ENCODE measurements around the gene COL11A1.
"Not testable (repeated sequence)": the region's sequence is repeated elsewhere in the genome, so short reads cannot be mapped to it uniquely, and the experiment has no call there.

Gene COL11A1

DNA sequence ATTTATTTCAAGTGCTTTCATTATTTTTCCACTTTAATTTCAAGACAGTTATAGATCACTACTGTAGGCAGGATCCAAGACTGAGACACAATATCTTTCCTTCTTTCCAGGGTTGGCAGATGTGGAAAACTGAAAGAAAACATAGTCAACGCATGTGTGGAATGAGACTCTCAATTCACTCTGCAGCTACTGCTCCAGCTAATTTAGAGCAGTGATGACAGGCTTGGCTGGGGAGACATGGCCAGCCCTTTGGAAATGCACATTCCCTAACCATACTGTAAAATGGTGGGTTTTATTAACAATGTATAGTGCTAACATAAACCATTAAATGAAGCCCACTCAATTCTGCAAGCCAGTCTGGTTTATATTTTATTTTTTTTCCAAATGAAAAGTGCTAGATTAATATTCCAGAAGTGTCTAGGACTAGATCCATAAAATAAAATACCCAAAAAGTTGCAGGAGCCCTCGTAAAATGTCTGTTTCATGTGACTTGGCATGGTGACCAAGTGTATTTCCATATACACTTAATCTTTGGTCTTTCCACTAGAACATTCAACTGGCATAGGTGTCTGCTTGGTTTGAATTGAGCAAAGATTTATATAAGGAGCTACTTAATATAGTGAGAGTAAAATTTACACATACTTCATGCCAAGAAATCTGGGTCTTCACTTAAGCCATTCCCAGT, 32.9 kb downstream of the COL11A1 start:
- DNase-seq (ENCODE audit: low spot score) = no peak

DNA sequence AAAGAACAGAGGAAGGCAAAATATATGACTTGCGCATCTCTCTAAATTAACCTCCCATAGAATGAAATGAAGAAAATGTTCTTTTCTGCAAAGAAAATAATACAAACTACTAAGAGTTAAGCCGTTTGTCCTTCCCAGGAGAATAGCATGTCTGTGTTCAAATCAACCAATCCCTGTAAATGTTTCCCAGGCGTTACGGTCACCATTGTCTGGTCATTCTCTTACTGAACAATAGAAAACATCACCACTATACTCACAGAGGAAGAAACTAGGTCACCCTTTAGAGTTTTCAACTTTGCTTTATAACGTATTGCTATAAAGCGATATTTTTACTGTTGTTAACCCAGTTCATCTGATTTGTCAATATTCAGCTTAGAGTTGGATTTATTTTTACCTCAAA, 34.1 kb downstream of the COL11A1 start:
- DNase-seq (ENCODE audit: low spot score) = no peak

DNA sequence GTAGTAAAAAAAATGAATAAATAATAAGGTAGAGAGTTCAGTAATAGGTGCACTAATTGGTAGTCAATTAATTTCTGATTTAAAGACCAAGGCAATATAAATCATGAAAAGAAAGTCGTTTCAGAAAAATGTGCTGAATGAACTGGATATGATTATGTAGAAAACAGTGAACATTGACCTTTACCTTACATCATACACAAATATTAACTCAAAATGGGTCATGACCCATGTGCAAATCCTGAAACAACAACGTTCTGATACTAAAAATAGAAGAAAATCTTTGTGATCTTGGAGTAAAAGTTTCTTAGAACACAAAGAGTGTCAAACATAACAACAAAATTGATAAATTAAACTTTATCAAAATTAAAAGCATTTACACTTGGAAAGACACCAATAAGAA, 39.1 kb downstream of the COL11A1 start:
- no peak for DNase-seq (ENCODE audit: low spot score)

DNA sequence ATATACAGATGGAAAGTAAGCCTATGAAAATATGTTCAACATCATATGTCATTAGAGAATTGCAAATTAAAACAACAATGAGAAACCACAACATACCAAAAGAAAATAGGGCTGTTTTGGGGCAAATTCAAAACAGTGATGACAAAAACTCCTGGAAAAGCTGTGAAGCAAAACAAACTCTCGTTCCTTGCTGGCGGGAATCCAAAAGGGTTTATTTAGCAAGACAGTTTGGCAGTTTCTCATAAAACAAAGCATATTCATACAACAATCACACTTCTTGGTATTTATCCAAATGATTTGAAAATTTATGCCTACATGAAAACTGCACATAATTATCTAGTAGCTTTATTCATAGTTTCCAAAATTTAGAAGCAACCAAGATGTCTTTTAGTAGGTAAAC, 44.4 kb downstream of the COL11A1 start:
- DNase-seq (ENCODE audit: low spot score) = no peak

DNA sequence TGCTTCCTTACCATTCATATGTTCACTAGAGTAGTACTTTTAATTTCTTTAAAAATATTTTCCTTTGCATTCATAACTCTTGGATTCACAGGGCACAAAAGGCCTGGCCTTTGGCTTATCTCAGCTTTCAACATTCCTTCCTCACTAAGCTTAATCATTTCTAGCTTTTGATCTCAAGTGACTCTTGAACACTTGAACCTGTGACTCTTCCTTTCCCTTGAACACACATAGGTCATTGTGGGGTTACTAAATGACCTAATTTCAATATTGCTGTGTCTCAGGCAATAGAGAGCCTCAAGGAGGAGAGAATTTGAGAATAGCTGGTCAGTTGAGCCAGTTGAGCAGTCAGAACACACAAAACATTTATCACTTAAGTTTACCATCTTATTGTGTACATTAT, 49.9 kb downstream of the COL11A1 start:
- no peak for DNase-seq (ENCODE audit: low spot score)

DNA sequence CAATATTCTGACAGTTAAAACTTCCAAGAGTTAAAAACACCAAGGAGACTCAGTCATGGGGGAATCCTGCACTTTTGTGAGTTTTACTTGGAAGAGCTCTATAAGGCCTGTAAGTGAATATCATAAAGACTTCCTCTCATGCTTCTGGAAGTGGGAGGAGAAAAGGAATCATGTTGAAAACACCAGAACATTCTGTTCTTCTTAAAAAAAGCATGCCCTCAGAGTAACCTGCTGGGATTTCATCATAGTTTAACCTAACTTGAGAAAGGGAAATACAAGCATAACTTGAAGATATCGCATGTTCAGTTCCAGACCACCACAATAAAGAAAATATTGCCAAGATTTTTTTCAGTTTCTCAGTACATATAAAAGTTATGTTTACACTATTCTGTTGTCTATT, 51.9 kb downstream of the COL11A1 start:
- no peak for DNase-seq (ENCODE audit: low spot score)

DNA sequence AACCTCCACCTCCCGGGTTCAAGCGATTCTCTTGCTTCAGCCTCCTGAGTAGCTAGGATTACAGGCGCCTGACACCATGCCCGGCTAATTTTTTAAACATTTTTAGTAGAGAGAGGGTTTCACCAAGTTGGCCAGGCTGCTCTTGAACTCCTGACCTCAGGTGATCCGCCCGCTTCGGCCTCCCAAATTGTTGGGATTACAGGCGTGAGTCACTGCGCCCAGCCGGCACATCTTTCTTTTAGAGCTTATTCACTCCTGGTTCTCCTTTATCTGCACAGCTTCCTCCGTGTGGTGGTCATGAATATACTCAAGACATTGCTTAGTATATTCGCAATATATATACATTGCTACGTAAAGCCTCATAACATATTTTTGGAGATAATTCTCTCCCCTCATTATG, 80.2 kb downstream of the COL11A1 start:
- DNase-seq (ENCODE audit: low spot score) = not testable (repeated sequence)

DNA sequence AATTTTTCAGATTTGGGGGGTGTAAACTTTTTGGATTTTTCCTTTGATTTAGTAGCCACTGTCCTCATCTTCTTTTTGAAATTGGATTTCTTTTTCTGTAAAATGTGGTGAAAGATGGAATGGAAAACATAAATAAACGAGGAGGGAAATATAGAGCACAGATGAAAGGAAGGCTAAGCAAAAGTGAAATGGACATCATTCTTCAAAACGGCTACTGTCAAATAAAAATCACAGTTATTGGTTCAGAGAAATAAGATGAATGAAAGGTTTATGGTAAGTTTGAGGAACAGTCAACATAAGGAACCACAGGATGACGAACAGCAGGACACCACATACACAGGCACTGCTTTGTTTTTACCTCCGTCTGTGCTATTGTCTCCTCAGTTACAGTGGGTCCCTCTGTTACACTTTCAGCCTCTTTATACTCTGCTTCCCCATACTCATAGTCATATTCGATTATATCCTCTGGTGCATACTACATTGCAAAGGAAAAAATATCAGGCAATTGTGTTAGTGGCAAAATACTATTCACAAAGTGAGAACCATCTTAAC, 82.4 kb downstream of the COL11A1 start:
- no peak for DNase-seq (ENCODE audit: low spot score)

DNA sequence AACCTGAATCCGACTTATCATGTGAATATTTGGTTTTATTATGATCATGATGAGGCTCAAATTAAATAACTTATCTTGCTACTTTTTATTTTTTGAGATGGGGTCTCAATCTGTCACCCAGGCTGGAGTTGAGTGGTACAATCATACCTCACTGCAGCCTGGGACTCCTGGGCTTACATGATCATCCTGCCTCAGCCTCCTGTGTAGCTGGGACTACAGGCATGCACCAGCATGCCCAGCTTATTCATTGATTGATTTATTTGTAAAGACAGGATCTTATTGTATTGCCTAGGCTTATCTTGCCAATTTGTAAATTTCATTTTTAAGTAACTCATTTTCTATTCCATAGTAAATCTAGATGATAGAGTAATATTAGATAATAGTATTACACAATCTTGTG, 84.3 kb downstream of the COL11A1 start:
- DNase-seq (ENCODE audit: low spot score) = no peak

DNA sequence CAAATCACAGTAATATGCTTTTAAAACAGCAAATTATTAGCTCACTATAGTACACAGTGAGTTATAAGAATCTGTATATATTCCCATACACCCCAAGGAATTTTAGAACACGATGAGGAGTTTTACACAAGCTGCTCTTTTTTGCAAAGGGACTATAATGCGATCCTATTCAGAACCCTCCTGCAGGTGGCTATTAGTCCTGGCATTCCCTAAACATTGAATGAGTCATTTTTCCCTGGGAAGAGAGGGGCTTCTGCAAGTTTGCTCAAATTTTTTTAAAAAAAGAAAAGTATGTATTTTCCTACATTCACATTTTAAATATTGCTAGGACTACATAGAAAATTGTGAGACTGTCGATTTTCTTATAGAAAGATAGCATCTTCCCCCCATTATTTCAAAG, 106.3 kb downstream of the COL11A1 start:
- DNase-seq (ENCODE audit: low spot score) = no peak

DNA sequence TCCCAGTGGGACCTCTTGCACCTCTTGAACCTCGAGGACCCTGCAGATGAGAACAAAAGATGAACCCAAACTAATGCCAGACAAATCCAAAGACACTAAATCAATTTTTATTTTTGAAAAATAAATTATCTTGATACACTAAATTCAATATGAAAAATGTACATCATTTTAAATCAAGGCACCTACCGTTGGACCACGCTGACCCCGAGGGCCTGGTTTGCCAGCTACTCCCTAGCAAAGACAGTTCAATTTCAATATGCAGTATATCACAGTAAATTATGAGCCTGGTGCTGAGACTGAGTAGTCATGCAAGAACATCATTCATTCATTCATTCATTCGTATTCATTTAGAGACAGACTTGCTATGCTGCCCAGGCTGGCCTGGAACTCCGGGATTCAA, 129.4 kb downstream of the COL11A1 start:
- DNase-seq (ENCODE audit: low spot score) = no peak

DNA sequence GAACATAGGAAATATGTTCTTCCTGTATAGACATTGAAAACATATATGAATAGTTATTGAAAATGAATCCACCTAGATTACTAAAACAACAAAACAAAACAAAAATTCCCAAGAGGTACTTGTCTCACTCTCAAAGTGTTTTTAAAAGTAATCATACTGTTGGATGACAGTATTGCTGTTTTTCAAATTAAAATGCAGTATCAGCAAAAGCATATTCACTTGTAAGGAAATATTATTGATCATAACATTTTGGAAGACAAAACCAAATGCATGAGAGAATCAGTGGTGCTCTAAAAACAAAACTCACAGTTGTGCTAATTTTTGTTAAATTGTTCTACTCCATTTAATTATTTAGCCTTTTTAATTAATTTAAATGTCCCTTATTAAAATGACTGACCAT, 131.0 kb downstream of the COL11A1 start:
- no peak for DNase-seq (ENCODE audit: low spot score)

DNA sequence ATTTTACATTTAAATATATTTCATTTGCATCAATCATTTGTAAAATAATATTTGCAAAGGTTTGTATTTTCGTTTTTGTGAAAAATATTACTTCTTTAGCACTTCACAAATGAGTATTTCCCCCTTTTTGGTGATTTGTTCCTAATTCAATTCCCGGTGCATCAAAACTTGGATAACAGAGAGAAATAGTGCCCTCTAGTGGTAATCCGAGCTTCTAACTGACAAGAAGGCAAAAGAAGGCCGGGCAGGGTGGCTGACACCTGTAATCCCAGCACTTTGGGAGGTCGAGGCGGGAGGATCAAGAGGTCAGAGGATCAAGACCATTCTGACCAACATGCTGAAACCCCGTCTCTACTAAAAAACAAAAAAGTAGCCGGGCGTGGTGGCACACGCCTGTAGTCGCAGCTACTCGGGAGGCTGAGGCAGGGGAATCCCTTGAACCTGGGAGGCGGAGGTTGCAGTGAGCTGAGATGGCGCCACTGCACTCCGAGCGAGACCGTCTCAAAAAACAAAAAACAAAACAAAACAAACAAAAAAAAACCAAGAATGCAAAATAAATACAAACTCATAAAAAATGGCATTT, 137.7 kb downstream of the COL11A1 start:
- peak; percentile 46 for DNase-seq (ENCODE audit: low spot score)

DNA sequence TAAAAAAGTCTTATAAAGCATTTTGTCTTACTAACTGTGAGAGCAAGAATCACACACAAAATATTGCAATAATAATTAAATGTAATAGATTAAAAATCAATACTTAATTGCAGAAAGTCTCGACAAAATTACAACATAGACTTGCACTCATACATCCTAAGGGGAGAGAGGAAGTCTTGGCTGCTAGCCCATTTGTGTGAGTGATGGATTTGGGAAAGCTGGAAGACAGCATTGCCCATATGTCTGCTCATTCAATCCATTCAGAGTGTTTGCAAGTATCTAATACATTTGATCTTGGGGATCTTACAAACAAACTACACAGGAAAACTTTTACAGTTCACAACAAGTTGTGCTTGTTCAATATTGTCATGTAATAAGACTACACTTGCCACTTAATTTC, 140.5 kb downstream of the COL11A1 start:
- DNase-seq (ENCODE audit: low spot score) = no peak

DNA sequence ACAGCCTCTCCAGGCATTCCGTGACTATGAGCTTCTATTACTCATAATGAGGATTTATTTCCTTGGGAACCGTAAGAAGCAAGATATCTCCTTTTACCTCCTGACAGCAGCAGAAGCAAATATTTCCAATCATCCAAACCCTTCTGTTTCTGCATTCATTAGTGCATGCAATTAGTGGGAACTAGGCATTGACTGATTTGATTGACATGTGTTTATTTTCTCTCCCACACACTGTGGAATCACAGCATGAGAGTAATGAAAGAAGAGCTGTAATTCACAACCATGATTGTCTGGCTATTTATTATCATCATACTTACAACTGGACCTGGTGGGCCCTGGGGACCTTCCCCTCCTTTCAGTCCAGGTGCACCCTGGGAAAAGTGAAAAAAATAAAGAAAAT, 146.8 kb downstream of the COL11A1 start:
- no peak for DNase-seq (ENCODE audit: low spot score)

DNA sequence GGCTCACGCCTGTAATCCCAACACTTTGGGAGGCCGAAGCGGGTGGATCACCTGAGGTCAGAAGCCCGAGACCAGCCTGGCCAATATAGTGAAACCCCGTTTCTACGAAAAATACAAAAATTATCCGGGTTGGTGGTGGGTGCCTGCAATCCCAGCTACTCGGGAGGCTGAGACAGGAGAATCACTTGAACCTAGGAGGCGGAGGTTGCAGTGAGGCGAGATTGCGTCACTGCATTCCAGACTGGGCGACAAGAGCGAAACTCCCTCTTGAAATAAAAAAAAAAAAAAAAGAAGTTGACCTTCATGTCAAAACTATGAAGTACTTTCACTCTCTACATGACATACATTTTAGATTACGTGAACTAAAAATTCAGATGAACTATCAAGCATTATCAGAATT, 153.7 kb downstream of the COL11A1 start:
- DNase-seq (ENCODE audit: low spot score) = no peak

DNA sequence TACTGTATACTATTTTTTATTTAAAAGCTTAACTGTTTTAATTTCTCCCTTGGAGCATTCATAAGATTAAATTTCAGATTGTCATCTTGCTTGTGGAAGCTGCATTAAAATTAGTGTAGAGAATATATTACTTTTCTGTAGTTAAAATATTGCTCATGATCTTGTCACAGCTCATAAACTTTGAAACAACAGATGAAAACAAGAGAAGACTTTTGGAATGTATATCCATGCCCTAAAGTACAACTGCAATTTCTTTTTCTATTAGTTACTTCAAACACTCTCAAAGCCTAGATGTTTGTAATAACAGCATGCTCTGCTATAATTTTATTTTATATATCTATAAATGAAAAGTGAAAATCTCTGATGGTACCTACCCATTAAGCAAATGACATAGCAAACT, 155.9 kb downstream of the COL11A1 start:
- no peak for DNase-seq (ENCODE audit: low spot score)

DNA sequence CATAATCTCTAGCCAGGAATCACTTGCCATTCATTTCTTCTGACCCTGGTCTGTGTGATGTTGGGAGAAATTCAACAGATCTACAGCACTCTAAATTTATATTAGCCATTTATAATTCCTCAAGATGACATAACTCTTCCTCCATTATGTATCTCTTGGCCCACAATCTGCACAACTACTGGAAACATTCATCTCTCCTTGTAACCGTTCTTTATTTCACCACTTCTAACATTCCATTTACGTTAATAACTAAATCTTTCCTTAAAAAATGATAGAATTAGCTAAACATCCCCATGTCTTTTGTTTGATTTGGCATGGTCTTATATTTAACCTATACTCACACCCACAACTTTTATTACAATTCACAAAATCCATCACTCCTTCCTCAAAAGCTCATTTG, 166.0 kb downstream of the COL11A1 start:
- no peak for DNase-seq (ENCODE audit: low spot score)

DNA sequence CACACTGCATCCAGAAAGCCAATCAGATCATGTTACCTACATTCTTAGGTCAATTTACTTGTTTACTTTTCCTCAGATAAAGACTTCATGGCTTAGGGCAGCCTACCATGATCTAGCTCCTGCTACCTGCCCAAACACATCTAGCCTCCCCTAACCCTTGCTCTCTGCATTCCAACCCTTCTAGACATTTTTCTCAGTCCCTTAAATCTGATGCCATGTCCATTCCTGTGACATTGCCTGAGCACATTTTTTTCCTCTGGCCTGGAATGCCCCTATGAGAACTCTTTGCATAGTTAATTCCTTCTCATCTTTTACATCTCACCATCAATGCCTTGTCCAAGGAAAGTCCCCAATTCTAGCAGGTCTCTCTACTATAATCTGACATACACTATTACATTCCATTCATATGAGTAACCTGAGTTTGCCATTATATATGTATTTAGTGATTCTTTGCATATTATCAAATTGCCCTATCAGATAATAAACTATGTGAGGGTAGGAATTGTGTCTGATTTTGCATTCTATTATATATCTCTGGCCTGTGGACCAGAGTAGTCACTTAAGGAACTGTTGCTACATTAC, 166.9 kb downstream of the COL11A1 start:
- DNase-seq (ENCODE audit: low spot score) = no peak

DNA sequence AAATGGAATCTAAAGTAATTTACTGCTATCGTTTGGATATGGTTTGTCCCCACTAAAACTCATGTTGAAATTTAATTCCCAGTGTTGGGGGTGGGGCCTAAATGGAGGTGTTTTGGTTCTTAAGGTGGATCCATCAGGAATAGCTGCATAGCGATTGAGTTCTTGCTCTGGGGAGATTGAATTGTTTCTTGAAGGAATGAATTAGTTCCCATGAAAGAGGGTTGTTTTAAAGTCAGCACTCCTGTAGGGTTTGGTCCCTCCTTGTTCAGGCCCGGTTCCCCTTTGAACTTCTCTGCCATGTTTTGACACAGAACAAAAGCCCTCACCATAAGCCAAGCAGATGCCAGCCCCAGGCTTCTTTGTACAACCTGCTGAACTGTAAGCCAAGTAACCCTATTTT, 170.9 kb downstream of the COL11A1 start:
- DNase-seq (ENCODE audit: low spot score) = no peak

DNA sequence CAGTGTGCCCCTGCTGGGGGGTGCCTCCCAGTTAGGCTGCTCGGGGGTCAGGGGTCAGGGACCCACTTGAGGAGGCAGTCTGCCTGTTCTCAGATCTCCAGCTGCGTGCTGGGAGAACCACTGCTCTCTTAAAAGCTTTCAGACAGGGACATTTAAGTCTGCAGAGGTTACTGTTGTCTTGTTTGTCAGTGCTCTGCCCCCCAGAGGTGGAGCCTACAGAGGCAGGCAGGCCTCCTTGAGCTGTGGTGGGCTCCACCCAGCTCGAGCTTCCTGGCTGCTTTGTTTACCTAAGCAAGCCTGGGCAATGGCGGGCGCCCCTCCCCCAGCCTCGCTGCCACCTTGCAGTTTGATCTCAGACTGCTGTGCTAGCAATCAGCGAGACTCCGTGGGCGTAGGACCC, 175.0 kb downstream of the COL11A1 start:
- DNase-seq (ENCODE audit: low spot score) = not testable (repeated sequence)

DNA sequence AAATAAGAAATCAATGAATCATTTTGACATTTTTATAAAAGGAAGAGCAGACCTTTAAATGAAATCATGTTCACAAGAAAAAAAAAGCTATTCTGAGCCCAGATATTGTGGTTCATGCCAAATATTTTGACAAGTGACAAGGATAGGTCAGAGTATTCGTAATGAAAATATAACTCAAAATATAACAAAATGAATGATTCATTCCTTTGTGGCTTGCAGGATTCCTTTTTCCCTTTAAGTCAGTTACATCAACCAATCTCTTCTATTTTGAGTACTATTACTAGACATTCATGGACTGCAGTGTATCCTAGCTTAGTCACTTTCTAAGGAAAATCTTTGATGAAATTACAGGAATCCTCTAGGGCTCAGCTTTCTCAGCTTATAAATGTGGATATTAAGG, 188.7 kb downstream of the COL11A1 start:
- DNase-seq (ENCODE audit: low spot score) = no peak

DNA sequence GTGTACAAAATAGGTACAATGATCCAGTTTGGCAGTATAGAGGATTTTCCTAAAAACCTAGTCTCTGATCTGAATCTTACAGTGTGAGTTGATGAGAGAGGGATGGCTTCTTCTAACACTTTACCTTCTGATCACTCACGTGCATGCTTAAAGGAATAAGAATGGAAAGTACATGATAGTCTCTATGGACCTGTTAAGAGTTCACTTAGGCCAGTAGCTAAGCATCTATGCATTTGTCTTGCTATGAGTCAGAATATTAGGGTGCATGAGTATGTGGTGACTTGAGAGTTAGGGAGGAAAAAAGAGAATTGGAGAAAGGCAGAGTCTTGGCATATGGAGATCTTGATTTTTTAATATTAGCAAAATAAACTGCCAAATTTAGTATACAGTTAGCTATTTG, 206.3 kb downstream of the COL11A1 start:
- DNase-seq (ENCODE audit: low spot score) = no peak

DNA sequence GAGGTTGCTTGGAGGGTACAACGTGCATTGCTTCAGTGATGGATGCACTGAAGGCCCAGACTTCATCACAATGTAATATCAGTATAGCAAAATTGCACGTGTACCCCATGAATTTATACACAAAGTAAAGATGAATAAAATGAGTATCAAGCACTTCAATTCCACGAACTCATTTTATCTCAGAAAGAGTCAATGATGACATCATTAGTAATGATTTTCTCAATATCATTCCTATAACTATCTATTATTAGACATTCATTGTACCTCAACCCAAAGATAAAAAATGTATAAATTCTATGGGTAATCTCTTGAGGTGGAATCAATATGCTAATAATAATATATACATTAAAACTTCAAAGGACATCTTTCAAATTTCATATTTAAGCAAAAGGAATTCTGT, 208.4 kb downstream of the COL11A1 start:
- DNase-seq (ENCODE audit: low spot score) = no peak
